ENCODE measurements around the gene ARHGAP32.

ARHGAP32 gene

DNA sequence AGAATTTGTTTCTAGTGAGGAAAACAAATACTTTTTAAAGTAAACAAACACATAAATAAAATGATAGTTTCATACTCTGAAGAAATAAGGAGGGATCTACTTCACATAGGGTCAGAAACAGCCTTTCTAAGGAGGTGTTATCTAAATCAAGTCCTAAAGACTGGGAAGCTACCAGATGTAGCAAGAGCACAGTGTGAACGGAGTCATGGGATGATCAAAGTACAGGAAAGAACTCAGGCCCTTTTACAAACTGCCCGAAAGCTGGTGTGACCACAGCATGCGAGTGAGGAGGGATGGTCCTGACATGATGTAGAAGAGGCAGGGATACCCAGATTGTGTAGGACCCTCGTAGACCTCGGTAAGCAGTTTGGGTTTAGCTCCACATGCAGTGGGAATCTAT, 102.8 kb downstream of the ARHGAP32 start (continued):
- TF ChIP-seq TSHZ2 (CRISPR knock-in tag; IDR thresholded peaks at IDR 0.05) = no peak
- TF ChIP-seq GLIS3 (CRISPR knock-in tag; IDR thresholded peaks at IDR 0.05) = no peak
- no peak for TF ChIP-seq CREB5 (CRISPR knock-in tag; IDR thresholded peaks at IDR 0.05; ENCODE audit: low read depth)
- no peak for TF ChIP-seq ZC3H10 (CRISPR knock-in tag; IDR thresholded peaks at IDR 0.05)
- no peak for TF ChIP-seq SNAI2 (CRISPR knock-in tag; IDR thresholded peaks at IDR 0.05)
- no peak for TF ChIP-seq ARNTL (CRISPR knock-in tag; IDR thresholded peaks at IDR 0.05; ENCODE audit: borderline replicate concordance, low read depth)
- TF ChIP-seq ZFP3 (CRISPR knock-in tag; IDR thresholded peaks at IDR 0.05) = no peak

DNA sequence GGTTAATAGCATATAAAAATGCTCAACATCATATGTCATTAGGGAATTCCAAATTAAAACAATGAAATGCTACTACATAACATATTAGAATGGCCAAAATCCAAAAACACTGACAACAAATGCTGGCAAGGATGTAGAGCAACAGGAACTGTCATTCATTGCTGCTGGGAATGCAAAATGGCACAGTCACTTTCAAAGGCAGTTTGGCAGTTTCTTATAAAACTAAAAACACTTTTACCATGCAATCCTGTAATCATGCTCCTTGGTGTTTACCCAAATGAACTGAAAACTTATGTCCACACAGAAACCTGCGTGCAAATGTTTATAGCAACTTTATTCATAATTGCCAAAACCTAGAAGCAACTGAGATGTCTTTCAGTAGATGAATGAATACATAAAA, 105.1 kb downstream of the ARHGAP32 start:
- ATAC-seq = no peak
- TF ChIP-seq SNAI2 (CRISPR knock-in tag; IDR thresholded peaks at IDR 0.05) (no peak), ZNF70 (CRISPR knock-in tag; IDR thresholded peaks at IDR 0.05) (no peak), ARNTL (CRISPR knock-in tag; IDR thresholded peaks at IDR 0.05; ENCODE audit: borderline replicate concordance, low read depth) (no peak)

DNA sequence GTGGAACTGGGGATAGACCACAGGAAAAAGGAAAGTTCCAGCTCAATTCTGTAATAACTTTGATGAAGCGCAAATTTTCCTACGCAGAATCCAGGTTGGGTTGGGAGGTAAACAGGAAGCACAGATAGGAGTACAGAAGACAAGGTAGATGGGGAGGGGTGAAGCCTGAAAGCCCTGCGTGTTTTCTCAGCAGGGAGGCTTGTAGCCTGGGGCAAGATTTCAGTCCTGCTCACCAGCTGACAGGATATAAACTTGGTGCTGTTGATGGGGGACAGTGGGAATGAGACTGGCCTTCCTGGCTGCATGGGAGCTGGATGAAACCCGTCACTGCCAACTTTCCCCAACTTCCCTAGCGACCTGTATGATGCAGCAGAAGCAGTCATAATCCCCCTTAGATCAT, 114.9 kb downstream of the ARHGAP32 start:
- TF ChIP-seq PPARA (CRISPR knock-in tag; IDR thresholded peaks at IDR 0.05; ENCODE audit: borderline replicate concordance) (no peak), CREB5 (CRISPR knock-in tag; IDR thresholded peaks at IDR 0.05; ENCODE audit: low read depth) (no peak), BACH2 (CRISPR knock-in tag; IDR thresholded peaks at IDR 0.05; ENCODE audit: borderline replicate concordance) (no peak), ZFP3 (CRISPR knock-in tag; IDR thresholded peaks at IDR 0.05) (no peak), RARB (CRISPR knock-in tag; IDR thresholded peaks at IDR 0.05) (no peak), POU6F1 (CRISPR knock-in tag; IDR thresholded peaks at IDR 0.05; ENCODE audit: borderline replicate concordance, low read depth) (no peak), GLIS3 (CRISPR knock-in tag; IDR thresholded peaks at IDR 0.05) (no peak), PATZ1 (CRISPR knock-in tag; IDR thresholded peaks at IDR 0.05; ENCODE audit: borderline replicate concordance) (no peak), CSDC2 (CRISPR knock-in tag; IDR thresholded peaks at IDR 0.05) (no peak), OSR1 (CRISPR knock-in tag; IDR thresholded peaks at IDR 0.05) (no peak), SNAI2 (CRISPR knock-in tag; IDR thresholded peaks at IDR 0.05) (no peak)
- no peak for ATAC-seq

DNA sequence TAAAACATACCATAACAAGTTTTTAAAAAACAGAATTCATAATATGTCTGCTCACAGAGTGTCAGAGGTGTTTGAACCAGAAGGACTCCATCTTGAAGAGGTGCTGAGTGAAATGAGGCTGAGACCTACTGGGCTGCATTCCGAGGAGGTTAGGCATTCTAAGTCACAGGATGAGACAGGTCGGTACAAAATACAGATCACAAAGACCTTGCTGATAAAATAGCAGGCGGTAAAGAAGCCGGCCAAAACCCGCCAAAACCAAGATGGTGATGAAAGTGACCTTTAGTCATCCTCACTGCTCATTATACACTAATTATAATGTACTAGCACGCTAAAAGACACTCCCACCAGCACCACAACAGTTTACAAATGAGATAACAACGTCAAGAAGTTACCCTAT, 116.4 kb downstream of the ARHGAP32 start:
- no peak for ATAC-seq
- TF ChIP-seq TCF4 (CRISPR knock-in tag; IDR thresholded peaks at IDR 0.05; ENCODE audit: borderline replicate concordance) = no peak
- no peak for TF ChIP-seq ZNF8 (CRISPR knock-in tag; IDR thresholded peaks at IDR 0.05)
- no peak for TF ChIP-seq ISL1 (CRISPR knock-in tag; IDR thresholded peaks at IDR 0.05)
- no peak for TF ChIP-seq CSDC2 (CRISPR knock-in tag; IDR thresholded peaks at IDR 0.05)
- no peak for TF ChIP-seq PATZ1 (CRISPR knock-in tag; IDR thresholded peaks at IDR 0.05; ENCODE audit: borderline replicate concordance)
- TF ChIP-seq PPARA (CRISPR knock-in tag; IDR thresholded peaks at IDR 0.05; ENCODE audit: borderline replicate concordance) = no peak
- no peak for TF ChIP-seq TSHZ2 (CRISPR knock-in tag; IDR thresholded peaks at IDR 0.05)
- TF ChIP-seq CREB5 (CRISPR knock-in tag; IDR thresholded peaks at IDR 0.05; ENCODE audit: low read depth) = no peak
- TF ChIP-seq TOX (CRISPR knock-in tag; IDR thresholded peaks at IDR 0.05; ENCODE audit: borderline replicate concordance) = no peak
- no peak for TF ChIP-seq GLIS3 (CRISPR knock-in tag; IDR thresholded peaks at IDR 0.05)
- TF ChIP-seq ARNTL (CRISPR knock-in tag; IDR thresholded peaks at IDR 0.05; ENCODE audit: borderline replicate concordance, low read depth) = no peak
- no peak for TF ChIP-seq ZFP3 (CRISPR knock-in tag; IDR thresholded peaks at IDR 0.05)
- TF ChIP-seq RARB (CRISPR knock-in tag; IDR thresholded peaks at IDR 0.05) = no peak
